CMK (cell line): ENCODE measurements around the gene JAKMIP3.

ENCODE experiments used
- DNase-seq: peaks from one replicate; pipeline ENCODE4 v3.0.0-alpha.2; 2010; ENCODE audit warnings: low read depth

JAKMIP3 gene

DNA sequence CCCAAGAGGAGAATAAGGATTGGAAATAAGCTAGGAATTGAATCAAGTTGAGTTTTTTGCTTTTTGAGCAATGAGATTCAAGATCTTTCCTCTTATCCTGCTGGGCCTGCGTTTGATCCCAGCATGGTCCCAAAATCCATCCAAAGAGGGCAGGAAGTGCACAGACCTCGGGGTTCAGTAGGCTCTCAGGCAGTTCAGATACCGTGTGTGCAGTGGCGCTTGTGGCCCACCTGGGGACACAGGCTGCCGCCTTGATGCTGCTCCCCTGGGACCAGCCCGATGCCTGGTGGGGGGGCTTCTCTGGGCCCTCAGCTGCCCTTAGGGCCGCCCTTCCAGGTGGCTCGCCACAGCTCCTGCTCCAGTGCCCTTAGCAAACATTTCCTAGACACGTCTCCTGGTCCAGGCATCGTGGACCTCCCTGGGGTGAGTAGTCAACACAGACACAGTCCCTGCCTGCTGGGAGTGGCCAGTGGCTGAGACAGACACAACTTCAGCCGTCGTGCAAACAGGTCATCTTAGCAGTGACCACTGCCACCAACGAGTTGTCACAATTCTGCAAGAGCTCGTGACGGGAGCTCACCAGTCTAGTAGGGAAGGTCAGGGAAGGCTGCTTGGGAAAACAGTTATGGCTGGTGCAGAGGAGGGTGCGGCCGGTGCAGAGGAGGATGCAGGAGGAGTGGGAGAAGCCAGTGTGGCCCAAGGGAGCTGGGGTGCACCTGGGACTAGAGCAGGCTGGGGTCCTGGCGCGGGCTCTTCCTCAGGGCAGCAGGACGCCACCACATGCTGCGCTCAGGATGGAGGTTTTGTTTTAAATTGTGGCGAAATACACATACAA lies 21.7 kb upstream of the JAKMIP3 start:
- no peak for DNase-seq

DNA sequence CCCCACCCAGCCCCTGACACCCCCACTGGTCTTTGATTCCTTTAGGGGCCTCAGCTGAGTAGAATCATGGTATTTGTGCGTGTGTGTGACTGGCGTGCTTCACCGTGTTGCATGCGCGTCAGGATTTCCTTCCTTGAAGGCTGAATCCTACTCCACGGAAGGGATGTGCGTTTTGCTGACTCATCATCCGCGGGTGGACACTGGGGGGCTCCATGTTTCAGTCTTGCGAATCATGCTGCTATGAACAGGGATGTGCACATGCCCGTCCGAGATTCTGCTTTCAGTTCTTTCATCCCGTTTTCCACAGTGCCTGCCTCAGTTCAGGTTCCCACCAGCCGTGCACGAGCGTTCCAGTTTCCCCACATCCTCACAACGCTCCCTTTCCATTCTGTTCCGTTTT lies 20.9 kb upstream of the JAKMIP3 start:
- DNase-seq: no peak

DNA sequence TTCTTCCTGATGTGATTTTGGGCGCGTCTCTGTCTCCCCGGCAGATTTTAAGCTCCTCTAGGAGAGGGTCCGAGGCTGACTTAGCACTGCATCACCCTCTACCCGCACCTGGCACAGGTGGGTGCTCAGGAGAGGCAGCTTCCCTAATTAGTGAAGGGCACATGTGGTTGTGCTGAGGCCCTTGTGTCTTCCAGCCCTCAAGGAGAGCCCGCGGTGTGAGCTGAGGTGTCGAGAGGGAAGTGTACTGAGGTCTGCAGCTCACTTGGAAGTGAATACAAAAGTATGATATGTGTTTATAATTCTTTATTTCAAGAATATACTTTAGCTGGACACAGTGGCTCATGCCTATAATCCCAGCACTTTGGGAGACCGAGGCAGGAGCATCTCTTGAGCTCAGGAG lies 20.4 kb upstream of the JAKMIP3 start:
- no peak for DNase-seq

DNA sequence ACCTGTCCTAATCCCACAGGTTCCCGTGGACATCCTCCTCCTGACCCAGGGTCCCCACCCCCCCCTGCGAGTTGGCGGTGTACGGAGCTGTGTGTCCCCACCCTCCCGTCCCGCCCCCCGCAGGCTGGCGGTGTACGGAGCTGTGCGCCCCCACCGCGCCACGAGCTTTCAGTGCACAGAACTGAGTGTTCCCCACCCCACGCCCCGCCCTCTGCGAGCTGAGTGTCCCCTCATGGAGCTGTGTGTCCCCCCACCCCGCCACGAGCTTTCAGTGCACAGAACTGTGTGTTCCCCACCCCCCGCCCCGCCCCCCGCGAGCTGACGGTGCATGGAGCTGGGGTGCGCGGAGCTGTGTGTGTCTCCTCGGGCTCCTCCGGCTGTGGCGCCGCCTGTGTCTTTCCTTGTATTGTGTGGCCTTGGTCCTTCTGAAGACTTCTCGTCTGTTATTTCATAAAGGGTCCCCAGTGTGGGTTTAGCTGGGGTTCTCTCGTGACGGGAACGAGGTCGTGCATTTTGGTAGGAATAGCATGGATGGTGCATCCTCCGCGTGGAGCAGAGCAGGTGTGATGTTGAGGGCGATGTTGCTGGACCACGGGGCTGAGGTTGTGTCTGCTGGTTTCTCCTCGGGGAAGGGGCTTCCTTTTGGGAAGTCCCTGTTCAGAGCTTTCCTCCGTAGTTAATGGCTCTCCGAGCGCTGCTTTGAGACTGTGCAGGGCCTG lies 18.0 kb upstream of the JAKMIP3 start:
- no peak for DNase-seq

DNA sequence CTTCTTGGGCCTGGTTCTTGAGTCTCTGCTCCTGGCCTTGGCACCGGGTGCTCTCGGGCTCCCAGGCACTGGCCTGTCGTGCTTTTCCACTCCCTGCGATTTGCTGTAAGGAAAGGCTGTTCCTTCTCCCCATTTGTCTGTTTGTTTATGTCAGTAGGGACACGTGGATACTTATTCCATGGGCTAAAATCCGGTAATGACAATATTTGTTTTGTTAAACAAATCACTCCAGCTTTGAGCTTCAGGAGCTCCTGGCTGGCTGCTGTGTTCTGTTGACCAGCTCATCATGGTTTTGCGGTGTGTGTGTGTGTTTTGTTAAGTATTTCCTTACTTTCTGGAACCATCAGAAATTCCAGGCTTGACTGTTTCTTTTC lies 17.5 kb upstream of the JAKMIP3 start:
- no peak for DNase-seq

DNA sequence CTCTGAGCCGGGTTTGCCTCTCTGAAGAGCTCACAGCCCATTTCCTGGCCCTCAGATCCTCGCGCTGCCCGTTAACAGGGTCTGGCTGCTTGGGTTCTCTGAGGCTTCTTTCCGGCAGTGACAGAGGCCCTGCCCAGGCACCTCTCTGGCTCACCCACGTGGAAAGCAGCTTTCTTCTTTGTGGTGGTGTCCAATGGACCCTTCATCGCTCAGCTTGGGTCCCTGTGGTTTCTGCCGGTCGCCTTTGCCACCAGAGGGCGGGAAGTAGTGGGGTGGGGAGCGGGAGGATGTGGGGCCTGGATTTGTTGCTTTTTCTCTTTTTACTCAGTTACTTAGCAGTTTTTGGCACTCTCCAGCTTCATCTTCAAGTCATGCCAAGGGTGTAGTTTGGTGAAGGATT lies 15.6 kb upstream of the JAKMIP3 start:
- no peak for DNase-seq

DNA sequence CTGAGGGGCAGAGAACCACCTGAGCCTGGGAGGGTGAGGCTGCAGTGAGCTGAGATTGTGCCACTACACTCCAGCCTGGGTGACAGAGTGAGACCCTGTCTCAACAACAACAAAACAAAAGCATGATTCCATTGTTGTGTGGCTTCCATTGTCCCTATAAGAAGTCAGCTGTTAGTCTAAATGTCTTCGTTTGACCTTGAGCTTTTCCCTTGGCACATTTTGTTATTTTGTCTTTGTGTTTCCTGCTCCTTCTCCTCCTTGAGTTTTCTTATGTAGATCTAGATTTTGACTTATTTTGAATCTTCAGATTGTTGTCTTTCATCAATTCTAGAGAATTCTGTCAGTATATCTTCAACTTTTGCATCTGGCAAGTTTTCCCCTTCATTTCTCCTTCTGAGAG lies 13.6 kb upstream of the JAKMIP3 start:
- no peak for DNase-seq

DNA sequence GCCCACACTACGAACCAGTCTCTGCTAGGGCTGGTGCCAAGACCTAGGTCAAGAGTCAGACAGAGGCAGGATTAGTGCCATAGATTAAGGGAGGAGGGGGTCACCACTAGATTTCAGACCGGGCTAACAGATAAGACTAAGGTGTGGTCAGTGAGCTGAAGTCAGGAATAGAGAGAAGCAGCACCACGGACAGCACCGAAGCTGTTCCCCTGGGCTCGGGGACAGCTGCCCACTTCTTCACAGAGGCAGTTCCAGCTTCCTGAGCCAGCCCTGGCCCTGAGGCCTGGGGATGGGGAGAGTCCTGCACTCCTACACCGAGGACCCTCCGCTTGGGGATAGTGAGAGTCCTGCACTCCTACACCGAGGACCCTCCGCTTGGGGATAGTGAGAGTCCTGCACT lies 11.2 kb upstream of the JAKMIP3 start:
- DNase-seq: no peak

DNA sequence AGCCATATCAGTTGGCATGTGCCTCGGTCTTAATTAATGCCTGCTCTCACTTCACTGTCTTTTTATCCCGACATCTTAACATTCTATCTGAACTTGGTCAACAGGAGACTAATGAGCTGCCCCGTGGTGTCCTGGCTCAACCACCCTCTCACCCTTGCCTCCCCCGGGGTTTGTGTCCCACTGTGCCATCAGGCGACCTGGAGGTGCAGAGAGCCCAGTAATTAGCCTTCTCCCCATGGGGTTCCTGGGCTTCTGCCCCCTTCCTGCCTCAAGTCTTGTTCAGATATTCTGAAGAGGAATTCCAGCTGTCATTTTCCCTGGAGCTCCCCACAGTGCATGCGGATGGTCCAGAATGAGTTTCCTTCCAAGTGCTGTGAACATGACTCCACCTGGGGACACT lies 10.1 kb upstream of the JAKMIP3 start:
- DNase-seq: no peak

DNA sequence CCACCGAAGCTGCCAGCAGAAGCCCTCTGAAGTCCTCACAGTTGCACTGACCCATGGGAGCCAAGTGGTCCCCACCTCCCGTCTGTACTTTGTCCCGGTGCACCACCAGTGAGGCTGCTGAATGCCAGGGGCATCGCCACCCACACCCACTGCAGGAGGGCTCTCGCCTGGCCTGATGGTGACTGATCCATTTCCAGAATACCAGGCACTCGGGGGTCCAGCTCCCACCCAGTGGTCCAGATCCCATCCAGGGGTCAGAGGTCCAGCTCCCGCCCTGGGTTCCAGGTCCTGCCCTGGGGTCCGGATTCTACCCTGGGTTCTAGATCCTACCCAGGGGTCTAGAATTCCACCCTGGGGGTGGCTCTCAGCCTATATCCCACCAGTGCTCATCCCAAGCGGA lies 9.1 kb upstream of the JAKMIP3 start:
- DNase-seq: no peak

DNA sequence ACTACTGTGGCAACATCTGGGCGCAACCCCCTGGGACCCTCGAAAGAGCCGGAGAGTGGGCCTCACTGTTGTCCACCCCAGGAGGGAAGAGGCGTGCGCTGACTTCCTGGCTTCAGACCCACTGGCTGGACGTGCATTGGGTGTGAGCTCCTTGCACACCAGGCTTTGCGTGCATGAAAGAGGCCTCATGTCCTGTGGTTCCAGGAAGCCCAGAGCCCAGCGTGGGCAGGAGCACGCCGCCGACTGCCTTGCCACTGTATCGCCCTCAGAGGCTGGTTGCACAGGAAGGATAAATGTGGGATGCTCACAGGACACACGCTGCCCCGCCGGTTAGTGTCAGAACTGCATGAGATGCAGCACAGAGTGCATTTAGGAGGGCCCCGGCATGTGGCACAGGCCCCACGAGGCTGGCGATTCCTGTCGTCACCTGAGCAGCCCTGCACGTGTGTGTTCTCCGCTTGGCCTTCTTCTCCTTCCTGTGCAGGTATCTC lies 8.5 kb upstream of the JAKMIP3 start:
- no peak for DNase-seq

DNA sequence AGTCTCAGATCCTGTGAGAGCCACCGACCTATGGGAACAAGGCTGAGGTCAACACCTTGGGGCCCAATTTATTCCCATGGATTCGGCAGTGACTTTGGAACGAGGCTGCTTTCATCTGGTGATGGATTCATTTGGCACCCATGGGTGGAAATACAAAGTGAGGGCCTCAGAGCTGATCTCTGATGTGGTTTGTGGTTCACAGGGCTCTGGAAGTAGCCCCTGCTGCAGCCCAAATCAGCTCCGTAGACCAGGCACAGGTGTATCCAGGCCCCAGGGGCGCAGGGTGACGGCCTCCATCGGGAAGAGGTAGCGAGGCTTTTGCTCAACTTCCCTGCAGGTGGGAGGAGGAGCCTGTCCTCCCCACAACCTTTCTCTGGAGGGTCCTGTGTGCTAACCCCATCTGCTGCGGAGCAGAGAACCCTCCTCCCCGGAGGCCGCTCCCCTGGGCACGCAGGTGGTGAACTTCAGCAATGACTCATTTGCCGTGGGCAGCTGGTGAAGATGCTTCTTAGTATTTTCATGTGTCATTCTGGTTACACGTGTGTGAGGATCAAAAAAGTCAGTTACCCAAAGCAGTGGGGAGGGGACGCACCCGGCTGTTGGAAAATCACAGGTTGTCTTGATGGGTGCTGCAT lies 7.5 kb upstream of the JAKMIP3 start:
- no peak for DNase-seq

DNA sequence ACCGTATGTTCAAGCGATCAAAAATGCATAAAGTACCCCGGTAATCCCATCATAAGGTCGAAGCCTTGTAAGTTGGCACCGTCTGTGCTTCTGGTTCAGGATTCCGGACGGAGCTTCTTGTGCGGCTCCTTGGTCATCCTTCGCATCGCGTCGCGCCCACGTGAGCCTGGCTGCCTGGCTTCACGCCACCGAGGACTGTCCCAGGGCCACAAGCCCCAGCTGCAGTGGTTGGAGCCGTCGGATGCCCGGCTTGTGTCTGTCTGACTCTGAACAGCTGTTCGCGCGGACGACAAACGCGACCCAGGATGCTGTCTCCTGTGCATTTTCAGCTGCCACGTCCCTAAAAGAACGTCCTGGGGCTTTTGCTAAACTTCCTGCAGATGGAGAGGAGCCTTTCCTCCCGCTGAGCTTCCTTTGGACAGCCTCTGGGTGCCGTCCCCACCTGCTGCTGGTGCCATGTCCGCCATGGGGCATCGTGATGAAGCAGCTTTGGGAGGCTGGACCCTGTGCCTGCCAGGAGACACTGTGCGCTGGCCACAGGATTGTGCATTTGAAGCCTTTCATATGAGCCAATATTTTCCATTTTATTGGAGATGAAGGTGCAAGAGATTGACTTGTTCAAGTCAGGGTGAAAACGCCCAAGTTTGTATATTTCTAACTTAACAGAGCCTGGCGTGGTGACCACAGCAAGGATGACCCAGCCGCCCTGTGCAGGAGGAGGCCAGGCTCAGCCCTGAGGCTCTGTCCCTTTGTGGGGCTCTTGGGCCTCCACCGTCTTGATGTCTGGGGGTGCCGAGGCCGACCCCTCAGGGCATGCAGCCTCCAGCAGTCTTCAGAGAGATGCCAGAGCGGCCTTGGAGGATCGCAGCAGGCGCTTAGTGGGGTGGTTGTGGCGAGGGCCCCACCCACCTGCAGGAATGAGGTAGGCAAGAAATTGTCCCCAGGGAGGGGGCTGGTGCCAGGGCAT lies 6.7 kb upstream of the JAKMIP3 start:
- no peak for DNase-seq

DNA sequence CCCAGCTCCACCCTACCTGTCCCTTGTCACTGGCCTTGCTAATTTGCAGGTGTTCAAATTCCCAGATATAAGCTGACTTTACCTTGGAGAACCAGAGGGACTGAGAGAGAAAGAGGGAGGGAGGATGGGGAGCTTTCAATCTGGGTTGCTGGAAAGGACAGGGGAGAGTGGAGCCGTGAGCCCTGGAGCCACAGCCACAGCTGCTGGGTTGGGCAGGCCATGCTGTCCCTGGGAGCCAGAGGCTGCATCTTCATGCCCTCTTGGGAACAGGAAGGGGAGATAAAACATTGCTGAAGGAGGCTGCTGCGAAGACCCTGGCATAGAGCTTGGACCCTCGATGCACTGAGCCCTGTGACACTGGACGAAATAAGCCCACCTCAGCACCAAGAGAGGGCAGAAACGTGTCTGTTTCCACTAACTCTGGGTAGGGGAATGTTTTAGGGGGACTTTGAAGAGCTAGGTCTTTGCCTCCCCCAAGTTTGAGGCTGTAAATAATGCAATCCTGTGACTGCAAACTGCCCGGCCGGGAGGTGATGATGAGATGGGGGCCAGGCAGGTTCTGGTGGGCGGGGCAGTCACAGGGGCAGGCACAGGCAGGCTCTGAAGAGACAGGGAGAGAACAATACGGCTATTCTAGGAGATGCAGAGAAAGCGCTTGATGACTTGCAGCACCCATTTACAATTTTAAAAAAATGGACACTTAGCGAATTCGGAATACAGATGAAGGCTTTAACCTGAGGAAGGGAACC lies 5.8 kb upstream of the JAKMIP3 start:
- DNase-seq: no peak

DNA sequence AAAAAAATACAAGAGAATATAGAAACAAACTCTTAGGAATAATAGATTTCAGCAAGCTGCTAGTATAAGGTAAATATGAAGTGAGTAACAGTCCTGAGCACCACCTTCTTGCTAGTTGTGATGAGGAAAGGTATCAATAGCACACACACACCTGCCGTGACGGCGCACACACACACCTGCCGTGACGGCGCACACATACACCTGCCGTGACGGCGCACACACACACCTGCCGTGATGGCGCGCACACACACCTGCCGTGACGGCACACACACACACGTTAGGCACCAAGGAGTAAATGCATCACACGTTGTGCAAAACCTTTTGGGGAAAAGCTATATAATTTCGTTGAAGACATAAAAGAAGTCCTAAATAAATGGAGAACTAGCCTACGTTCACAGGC lies 4.7 kb upstream of the JAKMIP3 start:
- DNase-seq: no peak

DNA sequence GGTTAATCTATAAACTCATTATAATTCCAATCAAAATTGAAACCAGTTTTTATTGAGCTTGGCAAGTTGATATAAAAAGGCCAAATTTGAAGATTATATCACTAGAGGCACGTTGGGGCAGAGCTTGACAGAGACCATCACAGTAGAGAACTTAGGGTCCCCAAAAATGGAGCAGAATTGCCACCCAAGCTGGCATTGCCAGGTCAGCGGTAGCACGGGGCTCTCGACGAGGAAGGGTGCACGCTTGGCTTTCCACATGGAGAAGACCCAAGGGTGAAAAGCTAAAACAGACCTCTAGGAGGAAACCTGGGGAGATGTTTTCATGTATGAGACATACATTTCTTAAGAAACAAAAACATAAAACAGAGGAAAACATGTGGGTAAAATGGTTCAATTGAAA lies 4.3 kb upstream of the JAKMIP3 start:
- DNase-seq: no peak

DNA sequence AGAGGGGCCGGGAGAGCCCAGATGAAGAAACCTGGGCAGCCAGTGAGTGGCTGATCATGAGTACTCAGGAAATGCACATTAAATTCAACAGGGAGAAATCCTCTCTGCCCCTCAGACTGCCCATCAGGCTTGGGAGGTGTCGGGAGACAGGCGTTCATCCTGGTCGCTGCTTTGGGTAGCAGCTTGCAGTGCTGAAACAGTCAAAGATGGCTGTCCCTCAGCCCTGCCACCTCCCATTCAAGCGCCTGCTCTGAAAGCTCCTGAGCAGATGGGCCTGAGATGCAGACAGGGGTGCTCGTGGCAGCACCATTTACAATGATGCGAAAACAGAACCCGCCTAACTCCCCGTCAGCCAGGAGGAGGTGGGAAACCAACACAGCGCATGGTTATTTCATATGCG lies 3.6 kb upstream of the JAKMIP3 start:
- no peak for DNase-seq

DNA sequence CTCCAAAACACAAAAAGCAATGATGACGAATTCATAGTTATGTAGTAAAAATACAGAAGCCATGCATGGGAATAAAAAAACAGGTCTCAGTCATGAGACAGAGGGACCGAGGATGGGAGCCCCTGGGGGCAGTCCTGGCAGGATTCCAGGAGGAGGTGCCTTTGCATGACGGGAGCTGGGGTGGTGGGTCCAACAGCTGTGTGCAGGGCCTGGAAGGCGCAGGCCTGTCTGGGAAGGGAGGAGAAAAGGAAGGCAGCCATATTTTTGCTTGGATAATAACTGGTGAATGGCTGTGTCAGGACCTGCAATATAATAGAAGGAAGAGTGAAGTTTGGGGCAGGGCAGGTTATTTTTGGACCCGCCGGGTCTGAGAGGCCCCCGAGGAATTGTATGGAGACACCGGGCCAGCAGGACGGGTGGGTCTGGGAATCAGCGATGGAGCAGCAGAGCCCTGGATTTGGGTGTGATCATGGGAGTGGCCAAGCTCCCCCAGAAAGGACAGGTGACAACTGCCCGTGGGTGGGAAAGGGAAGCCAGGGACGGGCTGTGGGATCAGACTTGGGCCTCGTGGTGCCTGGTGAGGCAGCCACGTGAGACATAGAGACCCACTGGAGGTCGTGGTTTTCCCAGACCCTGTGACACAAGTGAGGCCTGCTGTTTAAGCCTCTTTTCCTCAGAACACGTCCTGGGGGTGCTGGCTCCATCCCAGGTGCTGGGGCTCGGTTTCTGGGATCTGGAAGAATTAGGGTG lies 2.9 kb upstream of the JAKMIP3 start:
- DNase-seq: no peak

DNA sequence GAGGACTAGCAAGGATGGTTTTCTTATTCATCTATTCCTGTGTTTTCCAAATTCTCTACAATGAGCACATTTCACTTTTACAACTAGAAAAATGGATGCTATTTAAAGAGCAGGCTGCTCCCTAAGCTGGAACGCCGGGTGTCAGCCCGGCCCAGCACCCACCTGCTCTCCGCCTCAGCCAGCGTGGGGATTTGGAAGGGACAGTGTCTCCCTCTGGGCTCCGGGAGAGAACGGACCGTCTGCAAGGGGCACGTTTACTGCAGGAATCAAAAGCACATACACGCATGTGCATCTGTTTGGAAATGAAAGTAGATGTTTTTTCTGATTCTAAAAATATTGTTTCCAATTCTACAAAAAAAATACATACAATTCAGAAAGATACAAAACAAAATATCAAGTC lies 2.3 kb upstream of the JAKMIP3 start:
- DNase-seq: no peak

DNA sequence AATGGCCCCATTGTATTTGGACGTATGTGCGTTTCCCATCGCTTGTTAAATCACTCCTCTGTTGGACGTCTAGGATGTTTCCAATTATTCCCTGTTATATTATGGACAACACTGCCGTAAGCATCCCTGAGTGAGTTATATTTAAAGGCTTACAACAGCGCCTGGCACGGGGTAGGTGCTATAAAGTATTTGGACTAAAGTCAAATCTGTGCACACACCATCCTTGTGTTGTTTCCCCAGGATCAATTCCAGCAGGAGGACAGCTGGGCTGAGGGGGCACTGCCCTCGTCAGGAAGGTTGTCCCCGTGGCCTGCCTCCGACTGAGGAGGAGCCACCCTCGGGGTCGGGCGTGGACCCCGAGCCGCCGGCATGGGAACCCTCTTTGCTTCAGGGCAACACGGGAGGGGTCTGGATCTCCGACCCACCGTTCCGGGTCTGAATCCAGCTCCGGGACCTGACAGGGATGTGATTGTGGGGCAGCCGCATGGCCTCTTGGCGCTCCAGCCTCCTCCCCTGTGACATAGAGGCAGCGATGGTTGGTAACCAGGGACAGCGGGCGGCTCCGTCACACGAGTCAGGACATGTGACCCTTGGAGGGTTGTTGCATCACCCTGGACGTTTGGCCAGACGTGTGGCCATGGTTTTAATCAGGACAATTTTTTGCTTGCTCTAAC lies 1.5 kb upstream of the JAKMIP3 start:
- DNase-seq: no peak
